Vagina (tissue), 2 donors: Measurements from ENCODE around the gene SCAPER. TPM values are rescaled to one million over a fixed set of nuclear protein-coding genes. Genes with fewer than 3 reads are reported as not detected.

Experiments used
- DNase-seq, 2 donors: peaks; one replicate each; pipeline ENCODE4 v3.0.0-alpha.2; 2017; ENCODE audit errors: extremely low spot score in 2 of 2
- H3K27ac ChIP-seq: fragments of 200-600 bp; sonication (generic); one replicate; pipeline ENCODE4 v1.5.1; 2019
- H3K27me3 ChIP-seq: fragments of 200-600 bp; sonication (generic); one replicate; pipeline ENCODE4 v1.5.1; 2019
- H3K36me3 ChIP-seq, 2 donors: fragments of 200-600 bp; sonication (generic); one replicate each; pipeline ENCODE4 v1.5.1; 2017 to 2019
- H3K4me1 ChIP-seq: fragments of 200-600 bp; sonication (generic); one replicate; pipeline ENCODE4 v1.5.1; 2019
- H3K4me3 ChIP-seq, 2 donors: fragments of 200-600 bp; sonication (generic); 1 replicate in 1 of 2; 2 replicates in 1 of 2; pipeline ENCODE4 v1.5.1; 2016 to 2019
- H3K9me3 ChIP-seq: fragments of 200-600 bp; sonication (generic); one replicate; pipeline ENCODE4 v1.5.1; 2019
- CTCF ChIP-seq, 3 experiments: fragments of 450-650 bp in 2 of 3; fragments of 200-600 bp in 1 of 3; sonication (generic) in 1 of 3; IDR thresholded peaks; one replicate each; pipeline ENCODE4 v1.5.1; 2017 to 2019; ENCODE audit warnings: antibody characterized with exemption in 3 of 3, mild to moderate bottlenecking in 2 of 3, moderate library complexity in 2 of 3
- POLR2A ChIP-seq, 2 donors: fragments of 450-650 bp; IDR thresholded peaks; one replicate each; pipeline ENCODE4 v1.6.1; 2017; ENCODE audit warnings: antibody characterized with exemption in 2 of 2, mild to moderate bottlenecking in 2 of 2, moderate library complexity in 2 of 2
- POLR2AphosphoS5 ChIP-seq, 2 donors: sonication (generic); formaldehyde crosslinking; IDR thresholded peaks; one replicate each; pipeline ENCODE4 v1.9.0; 2017; ENCODE audit warnings: antibody characterized with exemption in 2 of 2, mild to moderate bottlenecking in 2 of 2, low read depth in 1 of 2; ENCODE audit not compliant: insufficient read depth in 1 of 2
- intact Hi-C: fragments of 100-400 bp; cut with DNase I; formaldehyde crosslinking; loops from one replicate; pipeline ENCODE4 v1.15.1; 2023
- total RNA-seq: library from RNA; depleted of rRNA; stranded (reverse); fragments of >200 nt; gene quantifications from one replicate; pipeline ENCODE4 v1.2.3, GENCODE V29; 2016

Gene SCAPER
- total RNA-seq, 1 donor from 2014 or later, result 51.3 TPM

DNA sequence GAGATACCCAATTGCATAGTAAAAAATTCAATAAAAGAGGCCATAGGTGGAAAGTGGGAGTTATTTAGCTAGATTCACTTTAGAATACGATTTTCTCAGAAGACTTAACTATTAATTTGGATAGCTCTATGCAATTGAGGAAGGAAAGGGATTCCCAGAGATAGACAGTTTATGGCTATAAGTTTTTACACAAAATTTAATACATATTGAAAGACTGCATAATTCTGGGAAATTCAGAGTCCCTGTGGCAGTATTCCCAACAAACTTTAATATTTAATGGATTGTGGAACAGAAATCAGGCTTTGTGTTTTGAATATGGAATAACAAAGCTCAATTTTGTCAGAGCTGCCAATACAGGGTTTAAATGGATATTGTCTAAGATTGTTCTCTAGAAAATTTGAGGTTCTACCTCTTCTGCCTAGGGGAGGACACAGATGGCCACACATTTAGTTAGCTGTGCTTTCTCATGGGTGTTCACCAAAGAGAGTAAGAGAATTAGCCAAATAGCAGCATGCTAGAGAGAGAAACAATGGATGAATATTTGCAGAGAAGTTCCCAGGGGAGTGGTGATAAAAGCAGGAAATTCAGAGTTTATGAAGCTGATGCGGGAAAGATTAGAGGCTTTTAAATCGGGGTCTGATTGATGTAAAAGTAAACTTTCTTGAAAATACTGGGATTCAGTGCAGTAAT lies 560.1 kb downstream of the SCAPER start:
- intact Hi-C loops, result no loop called here
- Histone ChIP-seq H3K4me1 (peaks cover 47% of the 10 kb centered on the region), H3K9me3 (no peaks in the 10 kb centered on the region), H3K27ac (no peak overlapping the region), H3K4me3 (peak overlapping the region in 1 of 2 donors; percentile 47), H3K27me3 (peaks cover 4% of the 10 kb centered on the region), H3K36me3 (no peaks in the 10 kb centered on the region)
- DNase-seq, result no peak
- TF ChIP-seq POLR2AphosphoS5 (IDR thresholded peaks at IDR 0.05; ENCODE audit: insufficient read depth in 1 of 2, low read depth in 1 of 2) (no peak), POLR2A (IDR thresholded peaks at IDR 0.05) (no peak), CTCF (IDR thresholded peaks at IDR 0.05) (no peak)

DNA sequence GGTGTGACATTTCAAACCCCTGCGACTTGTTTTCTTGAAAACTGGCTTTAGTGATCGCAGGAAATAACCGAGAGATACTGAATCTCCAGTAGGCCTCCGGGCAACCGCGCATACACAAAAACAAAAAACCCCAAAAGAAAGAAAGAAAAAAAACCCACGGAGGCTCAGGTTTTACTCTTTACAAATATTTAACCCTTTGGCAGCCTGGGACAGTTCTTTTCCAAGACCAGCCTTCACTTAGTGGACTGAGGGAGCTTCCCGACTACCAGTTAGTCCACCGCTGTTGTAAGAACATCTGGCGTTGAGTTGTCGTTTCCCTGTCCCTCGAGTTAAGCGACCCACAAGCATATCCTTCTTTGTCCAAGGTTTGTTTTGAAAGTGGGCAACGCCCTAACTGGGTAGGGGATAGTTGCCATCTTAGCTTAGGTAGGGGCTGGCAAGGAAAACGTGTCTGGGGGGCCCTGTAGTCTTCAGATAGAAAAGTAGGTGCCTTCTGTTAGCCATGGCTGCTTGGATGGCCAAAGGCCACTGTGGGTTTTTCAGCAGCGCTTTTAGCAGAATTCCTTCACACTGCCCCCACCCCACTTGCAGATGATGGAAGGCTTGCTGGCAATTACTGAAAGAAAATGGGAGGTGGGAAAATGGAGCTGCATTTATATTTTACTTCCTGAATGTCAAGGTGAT lies 561.7 kb downstream of the SCAPER start:
- no peaks in the 10 kb centered on the region for H3K36me3 ChIP-seq
- H3K9me3 ChIP-seq, result no peaks in the 10 kb centered on the region
- TF ChIP-seq CTCF (IDR thresholded peaks at IDR 0.05) (no peak), POLR2AphosphoS5 (IDR thresholded peaks at IDR 0.05; ENCODE audit: insufficient read depth in 1 of 2, low read depth in 1 of 2) (no peak), POLR2A (IDR thresholded peaks at IDR 0.05) (no peak)
- H3K27ac ChIP-seq, result no peak overlapping the region
- peak overlapping the region; percentile 10 to 21 for H3K4me3 ChIP-seq
- intact Hi-C loops, result no loop called here
- H3K4me1 ChIP-seq, result peaks cover 56% of the 10 kb centered on the region
- no peak for DNase-seq
- peaks cover 4% of the 10 kb centered on the region for H3K27me3 ChIP-seq

- Histone ChIP-seq H3K27ac (peak overlapping the region; percentile 15), H3K4me1 (peaks cover 62% of the 10 kb centered on the region), H3K4me3 (peak overlapping the region; percentile 10 to 21), H3K27me3 (peaks cover 4% of the 10 kb centered on the region), H3K36me3 (no peaks in the 10 kb centered on the region), H3K9me3 (no peaks in the 10 kb centered on the region)
- DNase-seq, result peak in 1 of 2 donors; percentile 60
- intact Hi-C loops, result no loop called here
- TF ChIP-seq CTCF (IDR thresholded peaks at IDR 0.05) (no peak), POLR2AphosphoS5 (IDR thresholded peaks at IDR 0.05; ENCODE audit: insufficient read depth in 1 of 2, low read depth in 1 of 2) (no peak)
These were observed 562.5 kb downstream of the SCAPER start for GRCh38 chr15:76342382-76343201.

DNA sequence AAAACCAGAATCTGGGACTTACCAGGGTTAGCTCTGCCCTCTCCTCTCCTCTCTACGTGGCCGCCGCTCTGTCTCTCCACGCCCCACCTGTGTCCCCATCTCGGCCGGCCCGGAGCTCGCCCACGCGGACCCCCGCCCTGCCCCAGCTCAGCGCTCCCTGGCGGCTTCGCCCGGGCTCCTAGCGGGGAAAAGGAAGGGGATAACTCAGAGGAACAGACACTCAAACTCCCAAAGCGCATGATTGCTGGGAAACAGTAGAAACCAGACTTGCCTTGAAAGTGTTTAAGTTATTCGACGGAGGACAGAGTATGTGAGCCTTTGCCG lies 563.1 kb downstream of the SCAPER start:
- Histone ChIP-seq H3K27me3 (peaks cover 4% of the 10 kb centered on the region), H3K4me3 (peak overlapping the region in 1 of 2 donors; percentile 42), H3K27ac (peak overlapping the region; percentile 10), H3K4me1 (peaks cover 62% of the 10 kb centered on the region), H3K9me3 (no peaks in the 10 kb centered on the region), H3K36me3 (no peaks in the 10 kb centered on the region)
- TF ChIP-seq CTCF (IDR thresholded peaks at IDR 0.05) (no peak), POLR2AphosphoS5 (IDR thresholded peaks at IDR 0.05; ENCODE audit: insufficient read depth in 1 of 2, low read depth in 1 of 2) (no peak), POLR2A (IDR thresholded peaks at IDR 0.05) (no peak)
- intact Hi-C loops, result no loop called here
- DNase-seq, result peak in 1 of 2 donors; percentile 70
